Endothelial cell of umbilical vein (primary cell): Measurements from ENCODE around the gene SLC30A2. TPM values are rescaled to one million over a fixed set of nuclear protein-coding genes. Genes with fewer than 3 reads are reported as not detected.
"Not testable (repeated sequence)": the region's sequence is repeated elsewhere in the genome, so short reads cannot be mapped to it uniquely, and the experiment has no call there.

Experiments used
- BruUV-seq: library from RNA; stranded (reverse); fragments of 400-500 nt; replicated peaks from 2 replicates; lab custom pipeline; 2021; lab: Mats Ljungman, UMichigan
- CTCF ChIA-PET: fragments of 300-600, 350-600 bp; sonication (Branson Sonifier 250); formaldehyde crosslinking; loops from one replicate; lab custom pipeline; 2021; ENCODE audit warnings: antibody characterized with exemption, inconsistent platforms; lab: Charles Lee
- POLR2A ChIA-PET: fragments of 300-600, 350-600 bp; sonication (Branson Sonifier 250); formaldehyde crosslinking; loops from one replicate; lab custom pipeline; 2021; ENCODE audit warnings: antibody characterized with exemption, inconsistent platforms; lab: Charles Lee
- DNase-seq: peaks from one replicate; pipeline ENCODE4 v3.0.0-alpha.2; 2011; ENCODE audit warnings: low read depth, low spot score
- FAIRE-seq: peaks from 2 replicates; lab custom pipeline; 2011; peaks lifted over from hg19 to GRCh38; lab: Jason Lieb, UNC
- H2AFZ ChIP-seq: 2 replicates; pipeline ENCODE4 v1.6.0; 2012; ENCODE audit warnings: low read depth, low read length, control low read depth, inconsistent platforms
- H3K27ac ChIP-seq: 2 replicates; pipeline ENCODE4 v1.5.1; 2011; ENCODE audit warnings: low read depth, mild to moderate bottlenecking, control low read depth, low read length, moderate library complexity; ENCODE audit not compliant: insufficient read depth
- H3K27me3 ChIP-seq, 2 experiments: 2 replicates each; pipeline versions ENCODE4 v1.6.0 to v1.6.1; 2011; ENCODE audit warnings: low read length in 2 of 2, mixed read lengths in 1 of 2; ENCODE audit not compliant: control insufficient read depth in 2 of 2, insufficient read depth in 2 of 2
- H3K36me3 ChIP-seq, 2 experiments: 2 replicates in 1 of 2; 3 replicates in 1 of 2; pipeline ENCODE4 v1.5.1; 2011; ENCODE audit warnings: low read length in 2 of 2, mild to moderate bottlenecking in 1 of 2, moderate library complexity in 1 of 2; ENCODE audit not compliant: control insufficient read depth in 2 of 2, insufficient read depth in 2 of 2; ENCODE audit errors: extremely low read depth in 1 of 2
- H3K4me1 ChIP-seq: 3 replicates; pipeline ENCODE4 v1.5.1; 2011; ENCODE audit warnings: mild to moderate bottlenecking, low read length; ENCODE audit not compliant: control insufficient read depth, insufficient read depth; ENCODE audit errors: extremely low read depth
- H3K4me2 ChIP-seq: 2 replicates; pipeline ENCODE4 v1.6.1; 2011; ENCODE audit warnings: low read length, control low read depth, mixed read lengths; ENCODE audit not compliant: insufficient read depth
- H3K4me3 ChIP-seq, 3 experiments: fragments of 200-600 bp in 1 of 3; sonication (generic), shearing (Covaris generic) in 1 of 3; replicated peaks in 1 of 3; 2 replicates each; pipeline ENCODE4 v1.5.1; 2011 to 2016; ENCODE audit warnings: control low read depth in 3 of 3, low read length in 3 of 3, mild to moderate bottlenecking in 2 of 3, inconsistent platforms in 1 of 3, low read depth in 1 of 3, moderate library complexity in 1 of 3; ENCODE audit not compliant: insufficient read depth in 1 of 3
- H3K79me2 ChIP-seq: 2 replicates; pipeline ENCODE4 v1.6.0; 2012; ENCODE audit warnings: low read length, inconsistent platforms; ENCODE audit not compliant: control insufficient read depth, insufficient read depth
- H3K9ac ChIP-seq: replicated peaks from 2 replicates; pipeline ENCODE3; 2011; ENCODE audit warnings: low read length, control low read depth; ENCODE audit not compliant: insufficient read depth; ENCODE audit errors: extremely low read depth
- H3K9me1 ChIP-seq: replicated peaks from 3 replicates; pipeline ENCODE4 v1.6.0; 2011; ENCODE audit warnings: mild to moderate bottlenecking, low read length; ENCODE audit not compliant: control insufficient read depth, insufficient read depth; ENCODE audit errors: extremely low read depth
- H3K9me3 ChIP-seq: replicated peaks from 2 replicates; pipeline ENCODE4 v1.5.1; 2012; ENCODE audit warnings: low read length, inconsistent platforms; ENCODE audit not compliant: control insufficient read depth, insufficient read depth
- H4K20me1 ChIP-seq: replicated peaks from 2 replicates; pipeline ENCODE3; 2011; ENCODE audit warnings: mild to moderate bottlenecking, low read length; ENCODE audit not compliant: control insufficient read depth, insufficient read depth; ENCODE audit errors: extremely low read depth
- EZH2 ChIP-seq: IDR thresholded peaks from 2 replicates; pipeline ENCODE4 v1.6.1; 2012; ENCODE audit warnings: borderline replicate concordance, low read depth, mild to moderate bottlenecking, moderate library complexity, low read length, inconsistent platforms; ENCODE audit not compliant: severe bottlenecking
- FOS ChIP-seq: IDR thresholded peaks from 2 replicates; pipeline ENCODE4 v1.6.1; 2011; ENCODE audit warnings: mild to moderate bottlenecking, low read length, moderate library complexity, borderline replicate concordance; ENCODE audit not compliant: insufficient read depth
- GATA2 ChIP-seq: IDR thresholded peaks from 2 replicates; pipeline ENCODE4 v1.7.0; 2011; ENCODE audit warnings: low read depth, mild to moderate bottlenecking, moderate library complexity, mixed read lengths, low read length; ENCODE audit not compliant: insufficient read length, insufficient read depth
- JUN ChIP-seq: IDR thresholded peaks from 2 replicates; pipeline ENCODE4 v1.6.1; 2011; ENCODE audit warnings: borderline replicate concordance, low read depth; ENCODE audit not compliant: insufficient read length, insufficient read depth
- MYC ChIP-seq: IDR thresholded peaks from one replicate; pipeline ENCODE4 v1.6.1; 2011; ENCODE audit warnings: mild to moderate bottlenecking, low read depth, low read length
- POLR2A ChIP-seq: IDR thresholded peaks from 2 replicates; pipeline ENCODE4 v1.6.1; 2012; ENCODE audit warnings: low read depth, mild to moderate bottlenecking, control low read depth, low read length
- POLR2AphosphoS5 ChIP-seq: IDR thresholded peaks from 2 replicates; pipeline ENCODE4 v1.6.1; 2012; ENCODE audit warnings: low read depth, mild to moderate bottlenecking, control low read depth, low read length, moderate library complexity; ENCODE audit not compliant: insufficient read depth
- dilution Hi-C: fragments of 300-500 bp; cut with MboI; formaldehyde crosslinking; loops from one replicate; pipeline ENCODE4 v1.15.0; 2019; ENCODE audit warnings: low sequenced_read_pairs; ENCODE audit not compliant: extremely low pct_ligation_motif_present
- intact Hi-C: fragments of 100-400 bp; cut with micrococcal nuclease; formaldehyde crosslinking; loops from one replicate; pipeline ENCODE4 v1.10.0; 2022
- polyA plus RNA-seq, 4 experiments: library from polyadenylated mRNA; depleted of rRNA in 3 of 4; stranded (reverse) in 3 of 4; unstranded in 1 of 4; fragments of >200 nt; gene quantifications; 2 replicates each; pipeline versions ENCODE4 v1.2.1 to v1.2.3, GENCODE V29; 2011 to 2012; ENCODE audit warnings: missing spikeins in 1 of 4
- total RNA-seq: library from RNA; stranded (reverse); gene quantifications from 2 replicates; pipeline ENCODE4 v1.2.3, GENCODE V29; 2021
- TF ChIP-seq, protein P1 (sequence below): IDR thresholded peaks from 2 replicates; pipeline ENCODE4 v1.6.1; 2011; ENCODE audit not compliant: insufficient read depth, insufficient read length
- TF ChIP-seq, protein P2 (sequence below), 2 donors: IDR thresholded peaks; 1 replicate in 1 of 2; 2 replicates in 1 of 2; pipeline ENCODE4 v1.5.1; 2011; ENCODE audit warnings: low read length in 2 of 2, mild to moderate bottlenecking in 2 of 2, moderate library complexity in 2 of 2, control low read depth in 1 of 2, inconsistent platforms in 1 of 2, low read depth in 1 of 2; ENCODE audit not compliant: insufficient read depth in 1 of 2; ENCODE audit errors: extremely low read depth in 1 of 2

SLC30A2 gene
- total and polyA plus RNA-seq, 2 donors (not counting 3 experiments of a cell fraction or from before 2014, with no cell fraction given), result not detected

DNA sequence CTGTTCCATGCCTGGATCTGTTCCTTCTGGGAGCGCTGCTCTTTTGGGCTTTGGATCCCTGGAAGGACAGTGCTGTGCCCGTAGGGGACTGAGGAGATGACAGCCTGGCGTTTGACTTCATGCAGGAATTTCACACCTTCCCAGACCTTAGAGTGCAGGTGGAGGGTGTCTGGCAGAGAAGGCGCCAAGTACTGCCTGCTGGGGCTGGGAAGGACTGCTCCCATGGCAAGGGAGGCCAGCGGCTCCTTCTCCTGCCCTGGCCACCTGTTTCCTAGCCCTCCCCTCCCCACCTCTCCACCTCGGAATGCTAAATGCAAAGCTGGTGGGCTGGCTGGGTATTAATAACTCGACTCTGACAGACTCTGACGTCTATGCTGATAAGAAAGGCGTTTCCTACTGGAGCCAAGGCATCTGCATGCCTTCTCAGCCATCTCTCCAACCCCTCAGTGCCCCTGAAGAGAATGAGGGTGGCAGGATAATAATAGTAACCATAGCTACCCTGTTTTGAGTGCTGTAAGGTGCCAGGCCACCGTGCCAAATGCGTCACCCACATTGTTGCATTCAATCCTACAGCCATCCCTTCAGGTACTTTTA lies 48.3 kb upstream of the SLC30A2 start:
- BruUV-seq, result no TSS peak
- ChIA-PET POLR2A (no interaction called here), CTCF (interaction anchor here (1.1 kb wide), 1 partner anchor 58 kb away, joined by 3 read pairs; no protein-coding TSS in a partner anchor)
- no peaks in the 10 kb centered on the region for H3K9me3 ChIP-seq
- no peak overlapping the region for H3K4me3 ChIP-seq
- H3K4me2 ChIP-seq, result no peak overlapping the region
- DNase-seq, result no peak
- H3K27ac ChIP-seq, result no peak overlapping the region
- peaks cover 0 to 8% of the 10 kb centered on the region in 2 experiments for H3K27me3 ChIP-seq
- H2AFZ ChIP-seq, result peak overlapping the region; percentile 69
- no peak for TF ChIP-seq EZH2
- TF ChIP-seq, protein P1, sequence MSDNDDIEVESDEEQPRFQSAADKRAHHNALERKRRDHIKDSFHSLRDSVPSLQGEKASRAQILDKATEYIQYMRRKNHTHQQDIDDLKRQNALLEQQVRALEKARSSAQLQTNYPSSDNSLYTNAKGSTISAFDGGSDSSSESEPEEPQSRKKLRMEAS, result no peak
- no peak for TF ChIP-seq MYC
- TF ChIP-seq POLR2A, result no peak
- no peak for TF ChIP-seq FOS
- TF ChIP-seq GATA2, result no peak
- TF ChIP-seq, protein P2, sequence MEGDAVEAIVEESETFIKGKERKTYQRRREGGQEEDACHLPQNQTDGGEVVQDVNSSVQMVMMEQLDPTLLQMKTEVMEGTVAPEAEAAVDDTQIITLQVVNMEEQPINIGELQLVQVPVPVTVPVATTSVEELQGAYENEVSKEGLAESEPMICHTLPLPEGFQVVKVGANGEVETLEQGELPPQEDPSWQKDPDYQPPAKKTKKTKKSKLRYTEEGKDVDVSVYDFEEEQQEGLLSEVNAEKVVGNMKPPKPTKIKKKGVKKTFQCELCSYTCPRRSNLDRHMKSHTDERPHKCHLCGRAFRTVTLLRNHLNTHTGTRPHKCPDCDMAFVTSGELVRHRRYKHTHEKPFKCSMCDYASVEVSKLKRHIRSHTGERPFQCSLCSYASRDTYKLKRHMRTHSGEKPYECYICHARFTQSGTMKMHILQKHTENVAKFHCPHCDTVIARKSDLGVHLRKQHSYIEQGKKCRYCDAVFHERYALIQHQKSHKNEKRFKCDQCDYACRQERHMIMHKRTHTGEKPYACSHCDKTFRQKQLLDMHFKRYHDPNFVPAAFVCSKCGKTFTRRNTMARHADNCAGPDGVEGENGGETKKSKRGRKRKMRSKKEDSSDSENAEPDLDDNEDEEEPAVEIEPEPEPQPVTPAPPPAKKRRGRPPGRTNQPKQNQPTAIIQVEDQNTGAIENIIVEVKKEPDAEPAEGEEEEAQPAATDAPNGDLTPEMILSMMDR (IDR thresholded peaks at IDR 0.05; ENCODE audit: extremely low read depth in 1 of 2, insufficient read depth in 1 of 2, low read depth in 1 of 2, low read length in 2 of 2), result no peak
- no peak for TF ChIP-seq POLR2AphosphoS5
- no peak for TF ChIP-seq JUN
- H3K4me1 ChIP-seq, result peaks cover 13% of the 10 kb centered on the region
- H4K20me1 ChIP-seq, result no peaks in the 10 kb centered on the region
- dilution Hi-C loops, result no loop called here
- no peaks in the 10 kb centered on the region for H3K9me1 ChIP-seq
- no peaks in the 10 kb centered on the region for H3K36me3 ChIP-seq
- H3K9ac ChIP-seq, result no peak overlapping the region
- H3K79me2 ChIP-seq, result no peaks in the 10 kb centered on the region
- no peak for FAIRE-seq
- intact Hi-C loops, result no loop called here

DNA sequence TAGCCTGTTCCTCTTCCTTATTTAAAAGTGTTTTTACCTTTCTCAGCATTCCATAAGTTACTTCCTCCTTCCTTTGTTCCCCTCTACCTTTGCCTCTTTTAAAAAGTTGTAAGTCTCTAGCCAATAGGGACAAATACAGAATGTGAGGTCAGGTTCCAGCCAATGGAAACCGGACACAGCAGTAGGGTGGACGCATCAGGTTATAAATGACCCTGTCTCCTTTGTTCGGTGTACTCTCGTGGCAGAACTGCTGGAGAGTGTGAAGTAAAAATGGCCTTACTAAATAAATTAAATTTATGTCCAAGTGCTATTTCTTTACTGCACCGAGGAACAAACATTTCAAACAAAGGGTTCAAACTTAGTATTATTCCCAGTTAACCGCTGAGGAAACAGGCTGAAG lies 47.7 kb upstream of the SLC30A2 start:
- H3K4me2 ChIP-seq, dilution Hi-C loops, H3K9me3 ChIP-seq, H3K36me3 ChIP-seq, DNase-seq, H3K4me3 ChIP-seq, intact Hi-C loops, H3K27ac ChIP-seq, H3K9ac ChIP-seq, H3K27me3 ChIP-seq, H3K9me1 ChIP-seq, H3K79me2 ChIP-seq, BruUV-seq, FAIRE-seq, H2AFZ ChIP-seq, H4K20me1 ChIP-seq, POLR2A ChIA-PET: not testable (repeated sequence)
- CTCF ChIA-PET, result interaction anchor here (1.1 kb wide), 1 partner anchor 57 kb away, joined by 3 read pairs; no protein-coding TSS in a partner anchor
- peaks cover 13% of the 10 kb centered on the region for H3K4me1 ChIP-seq
